Small intestine (tissue), 7 donors: Measurements from ENCODE around the gene CD55. TPM values are rescaled to one million over a fixed set of nuclear protein-coding genes. Genes with fewer than 3 reads are reported as not detected.
A peak's percentile ranks its signal among the peaks of the same experiment; 100 is the strongest.
"Not testable (repeated sequence)": the region's sequence is repeated elsewhere in the genome, so short reads cannot be mapped to it uniquely, and the experiment has no call there.

Experiments
- DNase-seq, 2 donors: peaks; one replicate each; pipeline versions ENCODE4 v3.0.0 to v3.0.0-alpha.2; 2013
- FAIRE-seq: peaks from 2 replicates; lab custom pipeline; 2012; peaks lifted over from hg19 to GRCh38; lab: Jason Lieb, UNC
- H3K27ac ChIP-seq, 3 donors: one replicate each; pipeline ENCODE4 v1.5.1; 2013; ENCODE audit warnings: low read length in 2 of 3, mild to moderate bottlenecking in 2 of 3, control low read depth in 1 of 3, inconsistent platforms in 1 of 3, low read depth in 1 of 3, moderate library complexity in 1 of 3
- H3K27me3 ChIP-seq, 3 donors: one replicate each; pipeline ENCODE4 v1.6.1; 2013; ENCODE audit warnings: low read length in 3 of 3, inconsistent platforms in 1 of 3; ENCODE audit not compliant: control insufficient read depth in 3 of 3, insufficient read depth in 3 of 3
- H3K36me3 ChIP-seq, 3 donors: one replicate each; pipeline ENCODE4 v1.6.1; 2013; ENCODE audit warnings: low read length in 3 of 3, inconsistent platforms in 1 of 3, low read depth in 1 of 3, mild to moderate bottlenecking in 1 of 3, moderate library complexity in 1 of 3; ENCODE audit not compliant: control insufficient read depth in 3 of 3, insufficient read depth in 2 of 3
- H3K4me1 ChIP-seq, 3 donors: one replicate each; pipeline ENCODE4 v1.6.1; 2013; ENCODE audit warnings: low read length in 2 of 3, inconsistent platforms in 1 of 3, low read depth in 1 of 3, mild to moderate bottlenecking in 1 of 3, moderate library complexity in 1 of 3; ENCODE audit not compliant: control insufficient read depth in 3 of 3, insufficient read depth in 2 of 3
- H3K4me3 ChIP-seq, 3 donors: one replicate each; pipeline ENCODE4 v1.5.1; 2013; ENCODE audit warnings: low read length in 3 of 3, control low read depth in 1 of 3, inconsistent platforms in 1 of 3, low read depth in 1 of 3, mild to moderate bottlenecking in 1 of 3, moderate library complexity in 1 of 3
- H3K9me3 ChIP-seq, 2 donors: one replicate each; pipeline ENCODE4 v1.6.1; 2013; ENCODE audit warnings: low read depth in 1 of 2, low read length in 1 of 2; ENCODE audit not compliant: control insufficient read depth in 2 of 2, insufficient read depth in 1 of 2
- WGBS, 3 donors: extraction: QIAGEN DNeasy Blood & Tissue Kit; methylation state at CpG; one replicate each; pipeline ENCODE4 v1.1.7; 2013; 5-methylcytosine and 5-hydroxymethylcytosine counted together
- polyA plus RNA-seq, 4 donors: library from polyadenylated mRNA; stranded (reverse) in 3 of 4; unstranded in 1 of 4; fragments of 200-250 nt in 3 of 4; fragments of 120-200 nt in 1 of 4; gene quantifications; one replicate each; pipeline versions ENCODE4 v1.2.1 to v1.2.3, GENCODE V29; 2013
- donor health status: healthy with polysubstance abuse.
- donor health status: control.
- donor health status: control.
- donor health status: Bipolar disorder and iron deficiency.
- donor health status: healthy.

The CD55 gene
- polyA plus RNA-seq, 4 donors: 19.7 to 60.2 (median 38.4) TPM

DNA sequence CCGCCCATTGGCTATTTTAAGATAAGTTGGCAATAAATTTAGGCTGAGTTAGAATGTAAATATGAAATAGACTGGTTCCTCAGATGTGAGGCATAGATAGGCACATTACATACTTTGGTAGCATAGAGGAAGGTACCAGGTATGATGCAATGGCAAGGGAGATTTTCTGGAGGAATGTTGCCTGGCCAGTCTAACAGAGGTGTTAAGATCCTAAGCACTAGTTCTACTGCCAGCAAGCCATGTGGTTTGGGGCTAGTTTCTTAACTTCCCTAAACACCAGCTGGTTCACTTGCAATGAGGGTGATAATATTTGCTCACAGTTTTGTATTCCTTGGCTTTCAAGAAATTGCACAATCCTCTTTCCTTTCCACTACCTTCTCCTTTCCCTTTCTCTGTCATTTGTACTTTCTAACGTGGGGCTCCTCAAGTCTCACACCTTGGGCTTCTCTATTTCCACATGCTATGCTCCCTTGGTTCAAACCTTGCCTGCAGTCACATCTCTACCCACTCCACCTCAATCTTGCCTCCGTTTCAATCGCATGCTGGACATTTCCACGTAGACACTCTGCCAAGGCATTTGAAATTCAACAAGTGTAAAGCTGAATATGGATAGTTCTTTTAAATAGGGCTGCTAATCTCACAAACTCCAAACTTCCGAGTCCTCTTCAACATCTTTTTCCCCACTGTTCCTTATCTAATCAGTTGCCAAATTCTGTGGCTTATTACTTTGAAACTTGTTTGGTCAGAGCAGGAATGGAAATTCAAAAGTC is 4.7 kb upstream of the CD55 start:
- no peaks in the 10 kb centered on the region for H3K9me3 ChIP-seq
- H3K27ac ChIP-seq: no peak overlapping the region
- H3K36me3 ChIP-seq: no peaks in the 10 kb centered on the region
- WGBS, 3 donors: 23 to 42% (median 41%) methylated on average over 6 of the region's 6 CpGs
- no peaks in the 10 kb centered on the region for H3K27me3 ChIP-seq
- DNase-seq: peak; percentile 64 to 71
- H3K4me3 ChIP-seq: no peak overlapping the region
- FAIRE-seq: no peak
- peaks cover 0 to 11% (median 0%) of the 10 kb centered on the region in 3 donors for H3K4me1 ChIP-seq

DNA sequence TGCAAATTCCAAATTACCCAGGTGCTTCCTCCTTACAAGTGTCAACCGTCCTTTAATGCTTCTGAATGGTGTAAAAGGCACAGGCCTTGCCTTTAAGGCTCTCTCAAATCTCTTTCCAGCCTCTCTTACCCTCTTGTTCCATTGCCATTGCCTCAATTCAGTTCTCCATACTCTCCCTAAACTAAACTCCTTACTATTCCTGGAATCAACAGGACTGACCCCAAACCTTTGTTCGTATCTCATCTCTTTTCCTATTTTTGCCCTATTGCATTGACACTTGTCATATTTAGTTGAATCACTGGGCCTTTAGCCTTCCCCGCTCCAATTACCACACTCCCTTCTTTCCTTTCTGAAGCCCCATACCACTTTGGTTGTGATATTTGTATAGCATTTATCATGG is 3.9 kb upstream of the CD55 start:
- H3K4me1 ChIP-seq: peaks cover 0 to 15% (median 0%) of the 10 kb centered on the region in 3 donors

DNA sequence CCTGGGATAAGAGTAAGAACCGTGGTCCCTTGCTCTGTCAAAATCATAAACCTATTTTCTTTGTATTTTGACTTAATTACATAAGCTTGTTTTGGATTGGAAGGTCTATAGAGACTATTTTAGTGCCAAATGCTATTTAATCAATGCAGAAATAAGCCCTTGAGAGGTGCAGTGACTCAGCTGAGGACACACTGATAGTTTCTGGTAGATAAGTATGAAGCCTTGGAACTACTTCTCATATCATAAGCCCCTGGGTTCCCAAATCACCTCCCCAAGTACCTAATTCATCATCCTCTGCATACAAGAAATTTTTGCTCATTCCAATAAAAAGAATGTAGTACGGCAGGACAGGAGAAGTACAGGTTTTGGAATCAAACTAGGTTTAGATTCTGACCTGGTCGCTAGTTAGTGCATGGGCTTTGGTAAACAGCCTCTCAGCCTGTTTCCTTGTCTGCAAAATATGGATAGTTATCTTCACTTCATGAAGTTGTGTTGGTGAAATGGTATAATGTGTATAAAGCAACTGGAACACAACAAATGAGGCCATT is 3.3 kb upstream of the CD55 start:
- Histone ChIP-seq H3K27ac (no peak overlapping the region), H3K27me3 (no peaks in the 10 kb centered on the region), H3K36me3 (no peaks in the 10 kb centered on the region), H3K4me1 (peaks cover 0 to 16% (median 0%) of the 10 kb centered on the region in 3 donors), H3K9me3 (no peaks in the 10 kb centered on the region), H3K4me3 (no peak overlapping the region)
- no peak for FAIRE-seq
- 72 to 87% (median 73%) methylated on average over 3 of the region's 3 CpGs for WGBS, 3 donors
- no peak for DNase-seq

More for the DNA sequence above, 3.9 kb upstream of the CD55 start:
- FAIRE-seq: no peak
- no peaks in the 10 kb centered on the region for H3K36me3 ChIP-seq
- no peaks in the 10 kb centered on the region for H3K9me3 ChIP-seq
- no peak for DNase-seq
- H3K27me3 ChIP-seq: no peaks in the 10 kb centered on the region
- no peak overlapping the region for H3K4me3 ChIP-seq
- WGBS, 3 donors: 84 to 94% (median 85%) methylated on average over 3 of the region's 3 CpGs
- H3K27ac ChIP-seq: no peak overlapping the region

DNA sequence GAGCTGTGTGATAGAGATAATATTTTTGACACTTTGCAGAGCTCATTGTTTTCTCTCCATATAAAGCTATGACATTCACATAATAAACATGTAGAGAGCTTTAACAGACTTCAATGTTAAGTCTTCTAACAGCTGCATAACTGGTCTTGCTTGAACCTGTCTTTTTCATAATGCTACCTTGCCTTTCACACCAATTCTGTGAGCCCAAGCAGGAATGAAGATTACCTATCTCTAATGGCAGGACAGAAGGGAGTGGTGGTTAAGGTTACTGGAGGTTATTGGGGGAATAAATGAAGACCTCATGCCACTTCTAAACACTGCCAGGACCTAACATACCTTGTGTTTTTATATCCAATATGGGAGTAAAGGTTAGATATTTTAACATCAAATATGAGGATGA is 2.3 kb upstream of the CD55 start:
- peaks cover 0 to 3% (median 0%) of the 10 kb centered on the region in 3 donors for H3K36me3 ChIP-seq
- H3K4me3 ChIP-seq: no peak overlapping the region
- H3K27me3 ChIP-seq: no peaks in the 10 kb centered on the region
- FAIRE-seq (no peak), DNase-seq (no peak)
- no peak overlapping the region for H3K27ac ChIP-seq
- peaks cover 0 to 16% (median 3%) of the 10 kb centered on the region in 3 donors for H3K4me1 ChIP-seq
- no peaks in the 10 kb centered on the region for H3K9me3 ChIP-seq

DNA sequence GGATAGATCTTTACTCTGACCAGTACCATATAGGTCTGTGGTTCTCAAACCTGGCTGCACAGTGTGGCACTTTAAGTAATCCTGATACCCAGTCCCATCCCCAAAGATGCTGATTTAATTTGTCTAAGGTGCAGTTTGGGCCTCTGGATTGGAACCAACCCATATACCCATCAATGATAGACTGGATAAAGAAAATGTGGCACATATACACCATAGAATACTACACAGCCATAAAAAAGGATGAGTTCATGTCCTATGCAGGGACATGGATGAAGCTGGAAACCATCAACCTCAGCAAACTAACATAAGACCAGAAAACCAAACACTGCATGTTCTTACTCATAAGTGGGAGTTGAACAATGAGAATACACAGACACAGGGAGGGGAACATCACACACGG is 1.4 kb upstream of the CD55 start:
- peaks cover 0 to 16% (median 3%) of the 10 kb centered on the region in 3 donors for H3K4me1 ChIP-seq
- WGBS, 3 donors: 56 to 91% (median 80%) methylated on average over 1 of the region's 1 CpG

DNA sequence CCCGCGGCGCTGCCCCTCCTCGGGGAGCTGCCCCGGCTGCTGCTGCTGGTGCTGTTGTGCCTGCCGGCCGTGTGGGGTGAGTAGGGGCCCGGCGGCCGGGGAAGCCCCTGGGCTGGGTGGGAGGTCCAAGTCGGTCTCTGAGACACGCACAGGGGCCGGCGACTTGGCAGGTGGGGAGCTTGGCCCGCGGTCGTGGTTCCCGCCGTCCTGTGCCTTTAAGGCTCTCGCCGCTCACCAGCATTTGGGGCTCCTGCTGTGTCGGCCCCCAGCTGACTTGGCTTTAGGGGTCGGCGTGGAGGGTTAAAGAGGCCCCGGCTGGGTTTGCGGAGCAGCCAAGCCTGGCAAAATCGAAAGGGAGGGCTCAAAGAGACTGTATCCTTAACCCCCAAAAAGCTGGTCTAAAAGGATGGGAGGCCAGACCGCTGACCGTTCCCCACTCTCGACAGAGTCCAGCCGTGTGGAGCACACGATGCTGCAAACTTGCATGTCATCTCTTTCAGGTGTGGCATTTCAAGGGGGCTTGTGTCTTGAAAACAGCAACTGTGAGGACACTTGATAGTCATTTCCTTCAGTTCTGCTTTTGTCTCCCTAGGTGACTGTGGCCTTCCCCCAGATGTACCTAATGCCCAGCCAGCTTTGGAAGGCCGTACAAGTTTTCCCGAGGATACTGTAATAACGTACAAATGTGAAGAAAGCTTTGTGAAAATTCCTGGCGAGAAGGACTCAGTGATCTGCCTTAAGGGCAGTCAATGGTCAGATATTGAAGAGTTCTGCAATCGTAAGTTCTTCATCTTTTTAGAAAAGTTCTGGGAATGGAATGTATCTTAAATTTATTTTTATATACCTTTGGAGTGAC is 540 bp downstream of the CD55 start:
- no peaks in the 10 kb centered on the region for H3K9me3 ChIP-seq
- H3K27me3 ChIP-seq: no peaks in the 10 kb centered on the region
- H3K36me3 ChIP-seq: peaks cover 2 to 6% (median 4%) of the 10 kb centered on the region in 3 donors
- DNase-seq (peak; percentile 34 to 59), FAIRE-seq (no peak)
- peak overlapping the region; percentile 82 to 98 (median 83) for H3K27ac ChIP-seq
- H3K4me1 ChIP-seq: peaks cover 0 to 9% (median 3%) of the 10 kb centered on the region in 3 donors
- peak overlapping the region; percentile 67 to 96 (median 86) for H3K4me3 ChIP-seq
- 1 to 2% (median 2%) methylated on average over 33 to 37 of the region's 37 CpGs for WGBS, 3 donors

More for the DNA sequence above, 1.4 kb upstream of the CD55 start:
- H3K36me3 ChIP-seq, H3K4me3 ChIP-seq, FAIRE-seq, DNase-seq, H3K27me3 ChIP-seq, H3K9me3 ChIP-seq: not testable (repeated sequence)
- peak overlapping the region in 1 of 3 donors; percentile 28 for H3K27ac ChIP-seq

- no peak overlapping the region for H3K27ac ChIP-seq
- H3K4me1 ChIP-seq: peaks cover 0 to 4% (median 3%) of the 10 kb centered on the region in 3 donors
- FAIRE-seq (no peak), DNase-seq (no peak)
- no peaks in the 10 kb centered on the region for H3K27me3 ChIP-seq
- H3K36me3 ChIP-seq: peaks cover 2 to 18% (median 6%) of the 10 kb centered on the region in 3 donors
- no peaks in the 10 kb centered on the region for H3K9me3 ChIP-seq
- H3K4me3 ChIP-seq: peak overlapping the region in 1 of 3 donors; percentile 46
- WGBS, 3 donors: 58 to 71% (median 68%) methylated on average over 5 of the region's 5 CpGs
Observed at GRCh38 chr1:207323425-207324225, 2.1 kb downstream of the CD55 start.
